HG03442 (cell line): ENCODE results near the gene RFWD3.

Source experiments
- ATAC-seq: cut with Tn5 transposase; IDR thresholded peaks from one replicate; pipeline ENCODE4 v1.9.1; 2021; ENCODE audit warnings: mild to moderate bottlenecking, moderate library complexity; ENCODE audit not compliant: unreplicated experiment

The RFWD3 gene

GRCh38 chr16:74623214-74623838, 43.4 kb downstream of the RFWD3 start:
- peak; percentile 39 for ATAC-seq

- no peak for ATAC-seq
Observed at GRCh38 chr16:74622005-74622404, 44.7 kb downstream of the RFWD3 start.

DNA sequence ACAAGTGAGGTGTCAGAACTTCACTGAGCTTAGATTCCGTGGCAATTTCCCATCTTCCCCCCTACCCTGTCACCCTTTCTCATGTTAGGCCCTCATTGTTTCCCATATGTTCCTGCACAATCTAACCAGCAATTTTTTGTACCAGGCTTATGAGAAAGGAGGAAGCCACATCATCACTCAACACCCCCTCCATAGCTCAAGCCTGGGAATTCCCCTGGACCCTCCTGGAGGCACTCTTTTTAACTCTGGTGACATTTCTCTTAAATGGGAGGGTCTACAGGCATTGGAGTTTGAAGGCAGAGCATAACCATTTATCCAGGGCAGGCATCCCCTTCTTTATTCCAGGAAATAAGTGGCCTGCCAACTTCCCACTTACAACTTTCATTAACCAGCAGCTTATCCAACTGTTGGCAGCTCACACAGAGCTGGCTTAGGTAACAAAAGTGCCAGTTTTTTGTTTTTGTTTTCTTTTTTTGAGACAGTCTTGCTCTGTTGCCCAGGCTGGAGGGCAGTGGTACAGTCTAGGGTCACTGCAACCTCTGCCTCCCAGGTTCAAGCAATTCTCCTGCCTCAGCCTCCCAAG, 49.4 kb downstream of the RFWD3 start:
- no peak for ATAC-seq

DNA sequence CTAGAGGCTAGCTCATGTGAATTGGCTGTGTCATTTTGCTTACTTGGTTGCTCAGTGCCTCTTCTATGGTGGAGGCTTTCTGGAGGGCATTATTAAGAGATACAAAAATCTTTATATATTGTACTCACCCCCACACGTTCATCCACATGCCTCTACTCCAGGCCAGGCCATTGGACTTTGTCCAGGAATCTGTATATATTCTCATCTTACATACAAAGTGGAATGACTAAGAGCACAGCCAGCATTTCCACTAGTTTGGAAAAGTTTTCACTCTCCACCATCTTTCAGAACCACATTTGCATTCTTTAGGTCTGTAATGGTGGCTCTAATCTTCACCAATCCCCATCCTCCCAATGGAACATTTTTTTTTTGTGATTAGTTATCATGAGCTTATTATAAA, 55.0 kb downstream of the RFWD3 start:
- no peak for ATAC-seq

DNA sequence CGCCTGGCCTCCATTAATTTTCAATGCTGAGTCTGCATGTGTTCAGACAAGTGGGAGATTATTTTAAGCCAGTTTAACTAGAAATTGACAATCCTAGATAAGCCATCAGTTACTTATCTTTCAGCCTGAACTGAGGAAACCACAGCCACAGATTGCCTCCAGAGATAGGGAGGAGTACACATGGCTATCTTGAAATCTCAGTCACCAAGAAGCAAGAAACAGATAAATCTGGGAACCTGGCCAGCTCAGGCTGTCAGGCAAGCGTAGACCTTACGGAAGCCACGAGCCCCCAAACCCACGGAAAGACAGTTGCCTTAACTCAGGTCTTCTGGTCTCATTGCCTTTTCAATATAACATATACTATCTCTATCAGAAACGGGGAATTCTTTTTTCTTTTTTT, 57.7 kb downstream of the RFWD3 start:
- no peak for ATAC-seq

DNA sequence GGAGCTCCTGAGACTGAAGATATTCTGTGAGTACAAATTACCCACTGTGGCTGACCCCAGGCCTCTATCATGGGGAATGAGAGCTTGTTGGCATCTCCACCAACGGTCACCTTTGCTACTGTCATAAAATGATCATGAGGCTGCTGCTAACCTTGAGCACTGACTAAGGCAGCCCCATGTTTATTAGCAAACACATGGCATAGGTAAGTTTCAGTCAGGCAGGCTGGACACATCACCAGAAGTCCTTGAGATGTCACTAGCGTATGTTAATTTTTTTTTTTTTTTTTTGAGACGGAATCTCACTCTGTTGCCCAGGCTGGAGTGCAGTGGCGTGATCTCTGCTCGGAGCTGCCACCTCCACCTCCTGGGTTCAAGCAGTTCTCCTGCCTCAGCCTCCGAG, 58.3 kb downstream of the RFWD3 start:
- ATAC-seq, result no peak

- no peak for ATAC-seq
Observed at GRCh38 chr16:74607962-74608356, 58.7 kb downstream of the RFWD3 start.

DNA sequence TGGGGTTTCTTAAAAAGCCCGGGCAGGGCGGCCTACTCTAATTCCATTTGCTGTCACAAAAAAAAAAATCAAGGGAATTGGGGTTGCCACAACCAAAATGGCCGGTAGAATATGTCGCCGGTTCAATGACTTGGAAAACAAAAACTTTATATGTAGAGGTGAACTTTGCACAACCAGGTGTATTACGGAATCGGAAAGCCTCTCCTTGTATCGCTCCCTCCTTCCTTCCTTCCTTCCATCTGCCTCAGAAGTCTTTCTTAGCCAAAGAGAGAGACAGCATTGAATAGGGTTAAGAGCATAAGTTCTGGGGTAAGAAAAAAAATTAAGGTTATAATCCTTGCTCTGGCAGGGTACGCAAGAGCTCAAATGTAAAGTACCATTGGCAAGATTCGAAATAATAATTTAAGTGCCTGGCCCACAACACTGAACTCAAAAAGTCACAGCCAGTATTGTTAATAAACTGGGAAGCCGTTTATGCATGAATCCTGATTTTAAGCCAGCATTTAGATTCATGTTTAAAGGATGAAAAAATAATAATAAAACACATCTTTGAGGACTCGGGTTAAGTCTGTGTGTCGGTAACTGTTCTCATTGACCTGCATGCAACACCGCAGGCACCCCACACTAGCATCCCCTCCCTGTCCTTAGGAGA, 59.2 kb downstream of the RFWD3 start:
- ATAC-seq, result peak; percentile 25

- peak; percentile 95 for ATAC-seq
Observed at GRCh38 chr16:74606521-74607309, 60.0 kb downstream of the RFWD3 start, which contains the start of gene GLG1. TSS of gene GLG1 (minus strand) at chr16:74607114. CDS start at chr16:74607094, 20 bp downstream.

- no peak for ATAC-seq
Observed at GRCh38 chr16:74605746-74606520, 60.7 kb downstream of the RFWD3 start.

- no peak for ATAC-seq
Observed at GRCh38 chr16:74605332-74605731, 61.3 kb downstream of the RFWD3 start.

- ATAC-seq, result no peak
Observed at GRCh38 chr16:74603848-74604247, 62.8 kb downstream of the RFWD3 start.

DNA sequence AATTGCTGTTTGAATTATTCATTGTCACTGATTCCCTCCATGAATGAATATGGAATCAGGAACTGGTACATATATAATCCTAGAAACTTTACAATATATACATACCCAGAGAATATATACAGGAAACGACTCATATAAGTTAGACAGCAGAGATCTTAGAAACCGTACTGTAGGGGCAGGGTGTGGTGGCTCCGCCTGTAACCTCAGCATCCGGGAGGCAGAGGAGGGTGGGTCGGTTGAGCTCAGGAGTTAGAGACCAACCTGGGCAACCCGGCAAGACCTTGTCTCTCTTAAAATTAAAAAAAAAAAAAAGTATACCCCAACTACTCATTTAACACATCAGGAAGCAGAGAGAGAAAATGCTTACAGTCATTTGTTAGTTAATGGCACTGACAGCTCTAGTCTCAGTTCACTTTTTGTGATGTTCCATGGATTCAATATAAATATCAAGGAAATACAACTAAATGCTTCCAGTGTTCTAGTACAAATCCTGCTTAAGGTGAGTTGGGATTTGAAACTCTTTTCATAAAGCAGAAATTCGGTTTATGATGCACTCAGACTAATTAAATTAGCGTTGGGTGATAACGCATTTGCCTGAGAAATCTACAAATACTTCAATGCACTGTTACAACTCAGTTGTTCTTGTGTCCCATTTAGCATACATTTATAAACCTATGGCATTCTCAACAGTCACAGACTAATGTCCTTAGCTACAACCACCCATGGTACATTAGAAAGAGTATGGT, 65.4 kb downstream of the RFWD3 start:
- ATAC-seq, result peak; percentile 89

- ATAC-seq, result no peak
Observed at GRCh38 chr16:74596586-74596985, 70.1 kb downstream of the RFWD3 start.

DNA sequence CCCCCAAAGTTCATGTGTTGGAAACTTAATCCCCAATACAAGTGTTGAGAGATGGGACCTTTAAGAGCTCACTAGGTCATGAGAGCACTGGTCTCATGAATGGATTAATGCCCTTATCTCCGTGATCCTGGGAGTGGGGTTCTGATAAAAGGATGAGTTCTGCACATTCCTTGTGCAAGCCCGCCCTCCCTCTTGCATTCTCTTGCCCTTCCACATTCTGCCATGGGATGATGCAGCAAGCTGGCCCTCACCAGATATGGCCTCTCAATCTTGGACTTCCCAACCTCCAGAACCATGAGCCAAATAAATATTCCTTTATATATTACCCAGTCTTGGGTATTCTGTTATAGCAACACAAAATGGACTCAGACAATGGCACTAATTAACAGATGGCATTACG, 73.8 kb downstream of the RFWD3 start:
- no peak for ATAC-seq

GRCh38 chr16:74591876-74592650, 74.6 kb downstream of the RFWD3 start:
- no peak for ATAC-seq

- no peak for ATAC-seq
Observed at GRCh38 chr16:74586948-74587347, 79.7 kb downstream of the RFWD3 start.

- ATAC-seq, result no peak
Observed at GRCh38 chr16:74585846-74586443, 80.7 kb downstream of the RFWD3 start.
